GM21528 (cell line): ENCODE measurements around the gene TBX3.

Experiments used
- ATAC-seq: cut with Tn5 transposase; IDR thresholded peaks from one replicate; pipeline ENCODE4 v1.9.1; 2021; ENCODE audit warnings: mild to moderate bottlenecking, moderate library complexity; ENCODE audit not compliant: unreplicated experiment, low FRiP score

Gene TBX3

GRCh38 chr12:114669401-114670290, 14.3 kb downstream of the TBX3 start:
- no peak for ATAC-seq

GRCh38 chr12:114668886-114669288, 15.1 kb downstream of the TBX3 start:
- ATAC-seq: no peak

- ATAC-seq: no peak
These were observed 15.7 kb downstream of the TBX3 start for GRCh38 chr12:114668151-114668885.

GRCh38 chr12:114667669-114668150, 16.3 kb downstream of the TBX3 start:
- ATAC-seq: no peak

- ATAC-seq: no peak
These were observed 17.0 kb downstream of the TBX3 start for GRCh38 chr12:114666746-114667668.

GRCh38 chr12:114665411-114666260, 18.3 kb downstream of the TBX3 start:
- ATAC-seq: no peak

GRCh38 chr12:114664651-114665320, 19.2 kb downstream of the TBX3 start:
- ATAC-seq: no peak

GRCh38 chr12:114662512-114663177, 21.3 kb downstream of the TBX3 start:
- no peak for ATAC-seq

GRCh38 chr12:114661245-114661644, 22.7 kb downstream of the TBX3 start:
- ATAC-seq: no peak

- no peak for ATAC-seq
These were observed 24.9 kb downstream of the TBX3 start for GRCh38 chr12:114659084-114659483.

- no peak for ATAC-seq
These were observed 26.0 kb downstream of the TBX3 start for GRCh38 chr12:114658002-114658441.

GRCh38 chr12:114657597-114657920, 26.4 kb downstream of the TBX3 start:
- no peak for ATAC-seq

- ATAC-seq: no peak
These were observed 26.9 kb downstream of the TBX3 start for GRCh38 chr12:114656906-114657596.

- no peak for ATAC-seq
These were observed 27.8 kb downstream of the TBX3 start for GRCh38 chr12:114655934-114656749.

- no peak for ATAC-seq
These were observed 34.4 kb downstream of the TBX3 start for GRCh38 chr12:114649585-114649984.

GRCh38 chr12:114648711-114649110, 35.3 kb downstream of the TBX3 start:
- ATAC-seq: no peak

GRCh38 chr12:114638790-114639435, 45.1 kb downstream of the TBX3 start:
- no peak for ATAC-seq
